Tibial nerve (tissue), 4 donors: ENCODE results near the gene PYM1. TPM values are rescaled to one million over a fixed set of nuclear protein-coding genes. Genes with fewer than 3 reads are reported as not detected.
A peak's percentile ranks its signal among the peaks of the same experiment; 100 is the strongest.

ENCODE experiments used
- DNase-seq, 2 donors: peaks; one replicate each; pipeline ENCODE4 v3.0.0-alpha.2; 2019; ENCODE audit warnings: low spot score in 2 of 2
- H3K27ac ChIP-seq, 4 donors: fragments of 200-600 bp; sonication (generic) in 3 of 4; one replicate each; pipeline ENCODE4 v1.5.1; 2017 to 2019; ENCODE audit warnings: mild to moderate bottlenecking in 1 of 4
- H3K27me3 ChIP-seq, 2 donors: fragments of 200-600 bp; sonication (generic) in 1 of 2; one replicate each; pipeline versions ENCODE4 v1.5.1 to v1.6.0; 2017 to 2019
- H3K36me3 ChIP-seq, 3 donors: fragments of 200-600 bp; sonication (generic); one replicate each; pipeline ENCODE4 v1.5.1; 2018 to 2019
- H3K4me1 ChIP-seq, 4 donors: fragments of 200-600 bp; sonication (generic) in 3 of 4; one replicate each; pipeline ENCODE4 v1.5.1; 2017 to 2019
- H3K4me3 ChIP-seq, 4 donors: fragments of 200-600 bp; sonication (generic) in 3 of 4; one replicate each; pipeline ENCODE4 v1.5.1; 2017 to 2019; ENCODE audit warnings: mild to moderate bottlenecking in 1 of 4, moderate library complexity in 1 of 4
- H3K9me3 ChIP-seq, 4 donors: fragments of 200-600 bp; sonication (generic) in 3 of 4; one replicate each; pipeline ENCODE4 v1.5.1; 2017 to 2019
- EP300 ChIP-seq, 2 donors: sonication (generic); formaldehyde crosslinking; IDR thresholded peaks; one replicate each; pipeline ENCODE4 v1.6.1; 2017; ENCODE audit warnings: antibody characterized with exemption in 2 of 2, mild to moderate bottlenecking in 1 of 2
- POLR2A ChIP-seq, 2 donors: fragments of 450-650 bp; IDR thresholded peaks; one replicate each; pipeline ENCODE4 v1.6.1; 2017; ENCODE audit warnings: antibody characterized with exemption in 2 of 2, mild to moderate bottlenecking in 2 of 2, moderate library complexity in 2 of 2
- WGBS, 2 donors: methylation state at CpG; one replicate each; pipeline ENCODE4 v1.1.5; 2018; 5-methylcytosine and 5-hydroxymethylcytosine counted together
- total RNA-seq, 4 donors: library from RNA; depleted of rRNA; stranded (reverse); fragments of >200 nt; gene quantifications; one replicate each; pipeline ENCODE4 v1.1.0, GENCODE V29; 2016
- TF ChIP-seq, protein P1 (sequence below), 5 experiments: fragments of 200-600 bp in 3 of 5; fragments of 450-650 bp in 2 of 5; sonication (generic) in 3 of 5; IDR thresholded peaks; one replicate each; pipeline ENCODE4 v1.5.1; 2016 to 2019; ENCODE audit warnings: antibody characterized with exemption in 5 of 5, mild to moderate bottlenecking in 3 of 5, moderate library complexity in 2 of 5

Gene PYM1
- total RNA-seq, 4 donors from 2014 or later, result 25.3 to 53.4 (median 39.9) TPM

DNA sequence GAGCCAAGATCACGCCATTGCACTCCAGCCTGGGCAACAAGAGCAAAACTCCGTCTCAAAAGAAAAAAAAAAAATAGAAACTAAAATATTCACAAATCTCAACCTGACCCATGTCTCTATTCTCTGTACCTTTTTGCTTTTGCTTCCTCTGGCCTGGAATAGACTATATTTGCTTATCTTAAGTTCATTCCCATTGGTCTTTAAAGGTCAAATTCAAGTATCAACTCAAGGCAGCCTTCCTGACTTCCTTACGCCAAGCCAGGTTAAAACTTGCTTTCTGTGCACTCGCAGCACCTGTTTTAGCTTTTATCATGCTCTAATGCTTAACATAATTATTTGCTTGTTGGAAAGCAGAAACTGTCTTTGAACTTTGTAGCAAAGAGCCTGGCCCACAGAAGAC, 14.8 kb downstream of the PYM1 start:
- H3K27ac ChIP-seq, result no peak overlapping the region
- no peaks in the 10 kb centered on the region for H3K27me3 ChIP-seq
- peaks cover 0 to 40% (median 0%) of the 10 kb centered on the region in 3 donors for H3K36me3 ChIP-seq
- TF ChIP-seq, protein P1, sequence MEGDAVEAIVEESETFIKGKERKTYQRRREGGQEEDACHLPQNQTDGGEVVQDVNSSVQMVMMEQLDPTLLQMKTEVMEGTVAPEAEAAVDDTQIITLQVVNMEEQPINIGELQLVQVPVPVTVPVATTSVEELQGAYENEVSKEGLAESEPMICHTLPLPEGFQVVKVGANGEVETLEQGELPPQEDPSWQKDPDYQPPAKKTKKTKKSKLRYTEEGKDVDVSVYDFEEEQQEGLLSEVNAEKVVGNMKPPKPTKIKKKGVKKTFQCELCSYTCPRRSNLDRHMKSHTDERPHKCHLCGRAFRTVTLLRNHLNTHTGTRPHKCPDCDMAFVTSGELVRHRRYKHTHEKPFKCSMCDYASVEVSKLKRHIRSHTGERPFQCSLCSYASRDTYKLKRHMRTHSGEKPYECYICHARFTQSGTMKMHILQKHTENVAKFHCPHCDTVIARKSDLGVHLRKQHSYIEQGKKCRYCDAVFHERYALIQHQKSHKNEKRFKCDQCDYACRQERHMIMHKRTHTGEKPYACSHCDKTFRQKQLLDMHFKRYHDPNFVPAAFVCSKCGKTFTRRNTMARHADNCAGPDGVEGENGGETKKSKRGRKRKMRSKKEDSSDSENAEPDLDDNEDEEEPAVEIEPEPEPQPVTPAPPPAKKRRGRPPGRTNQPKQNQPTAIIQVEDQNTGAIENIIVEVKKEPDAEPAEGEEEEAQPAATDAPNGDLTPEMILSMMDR (IDR thresholded peaks at IDR 0.05), result no peak
- TF ChIP-seq POLR2A (IDR thresholded peaks at IDR 0.05), result no peak
- TF ChIP-seq EP300 (IDR thresholded peaks at IDR 0.05), result no peak
- no peak for DNase-seq
- peaks cover 0 to 17% (median 3%) of the 10 kb centered on the region in 4 donors for H3K4me1 ChIP-seq
- no peak overlapping the region for H3K4me3 ChIP-seq
- no peaks in the 10 kb centered on the region for H3K9me3 ChIP-seq
- 93 to 97% methylated on average over 4 of the region's 4 CpGs for WGBS, 2 donors

GRCh38 chr12:55909513-55909884, 18.2 kb downstream of the PYM1 start:
- peak overlapping the region in 3 of 4 donors; percentile 26 to 77 (median 64) for H3K27ac ChIP-seq
- peaks cover 0 to 25% (median 0%) of the 10 kb centered on the region in 3 donors for H3K36me3 ChIP-seq
- peaks cover 0 to 17% (median 3%) of the 10 kb centered on the region in 4 donors for H3K4me1 ChIP-seq
- DNase-seq, result no peak
- no peaks in the 10 kb centered on the region for H3K9me3 ChIP-seq
- no peaks in the 10 kb centered on the region for H3K27me3 ChIP-seq
- no peak overlapping the region for H3K4me3 ChIP-seq
- no peak for TF ChIP-seq EP300 (IDR thresholded peaks at IDR 0.05)
- TF ChIP-seq, protein P1 (IDR thresholded peaks at IDR 0.05), result no peak
- no peak for TF ChIP-seq POLR2A (IDR thresholded peaks at IDR 0.05)
- 37 to 42% methylated on average over 2 of the region's 2 CpGs for WGBS, 2 donors

DNA sequence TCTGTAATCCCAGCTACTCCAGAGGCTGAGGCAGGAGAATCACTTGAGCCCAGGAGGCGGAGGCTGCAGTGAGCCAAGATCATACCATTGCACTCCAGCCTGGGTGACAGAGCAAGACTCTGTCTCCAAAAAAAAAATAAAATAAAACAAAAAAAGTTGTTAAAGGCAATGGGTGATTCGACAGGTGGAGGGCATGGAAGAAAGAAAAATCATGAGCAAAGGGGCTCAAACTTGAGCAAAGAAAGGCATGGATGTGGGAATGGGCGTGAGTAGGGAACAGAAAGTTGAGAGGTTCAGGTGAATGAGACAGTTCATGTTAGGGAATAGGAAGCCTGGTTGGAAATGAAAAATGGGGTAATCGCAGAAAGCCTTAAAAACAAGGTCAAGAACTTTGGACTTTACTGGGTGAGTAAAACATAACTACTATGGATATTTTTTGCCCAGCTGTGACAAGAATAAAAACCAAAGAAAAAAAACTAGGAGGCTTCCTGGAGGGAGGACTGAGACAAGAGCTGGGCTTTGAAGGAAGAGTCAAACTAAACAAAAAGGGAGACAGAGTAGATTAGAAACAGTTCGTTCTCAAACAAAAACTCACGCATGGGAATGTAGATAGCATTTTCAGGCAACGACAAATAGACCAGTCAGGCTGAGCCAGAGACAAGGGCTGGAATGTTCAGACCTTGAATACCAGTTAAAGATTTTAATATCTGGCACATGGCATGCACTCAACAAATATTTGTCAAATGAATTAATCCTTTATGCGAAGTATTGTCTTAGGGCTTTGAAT, 18.8 kb downstream of the PYM1 start:
- no peak for TF ChIP-seq EP300 (IDR thresholded peaks at IDR 0.05)
- TF ChIP-seq POLR2A (IDR thresholded peaks at IDR 0.05), result no peak
- TF ChIP-seq, protein P1 (IDR thresholded peaks at IDR 0.05), result no peak
- 49 to 56% methylated on average over 8 of the region's 8 CpGs for WGBS, 2 donors
- Histone ChIP-seq H3K27me3 (no peaks in the 10 kb centered on the region), H3K4me3 (no peak overlapping the region), H3K9me3 (no peaks in the 10 kb centered on the region), H3K36me3 (peaks cover 0 to 20% (median 0%) of the 10 kb centered on the region in 3 donors), H3K27ac (peak overlapping the region in 3 of 4 donors; percentile 26 to 77 (median 64)), H3K4me1 (peaks cover 0 to 17% (median 3%) of the 10 kb centered on the region in 4 donors)
- DNase-seq, result no peak

- Histone ChIP-seq H3K9me3 (no peaks in the 10 kb centered on the region), H3K27me3 (no peaks in the 10 kb centered on the region), H3K36me3 (peaks cover 0 to 24% (median 6%) of the 10 kb centered on the region in 3 donors), H3K4me3 (no peak overlapping the region), H3K4me1 (peaks cover 0 to 17% (median 3%) of the 10 kb centered on the region in 4 donors), H3K27ac (no peak overlapping the region)
- TF ChIP-seq POLR2A (IDR thresholded peaks at IDR 0.05) (no peak), EP300 (IDR thresholded peaks at IDR 0.05) (no peak)
- TF ChIP-seq, protein P1 (IDR thresholded peaks at IDR 0.05), result no peak
- 46 to 56% methylated on average over 1 of the region's 1 CpG for WGBS, 2 donors
- no peak for DNase-seq
These were observed 21.6 kb downstream of the PYM1 start for GRCh38 chr12:55906056-55906455.

- WGBS, 2 donors, result 85 to 92% methylated on average over 7 of the region's 7 CpGs
- H3K27me3 ChIP-seq, result no peaks in the 10 kb centered on the region
- peaks cover 0 to 34% (median 6%) of the 10 kb centered on the region in 3 donors for H3K36me3 ChIP-seq
- no peak for DNase-seq
- H3K9me3 ChIP-seq, result no peaks in the 10 kb centered on the region
- no peak overlapping the region for H3K4me3 ChIP-seq
- H3K4me1 ChIP-seq, result no peaks in the 10 kb centered on the region
- no peak overlapping the region for H3K27ac ChIP-seq
- TF ChIP-seq, protein P1 (IDR thresholded peaks at IDR 0.05), result no peak
- TF ChIP-seq POLR2A (IDR thresholded peaks at IDR 0.05) (no peak), EP300 (IDR thresholded peaks at IDR 0.05) (no peak)
These were observed 25.7 kb downstream of the PYM1 start for GRCh38 chr12:55901881-55902490.
